ENCODE data around the gene COQ5. TPM values are rescaled to one million over a fixed set of nuclear protein-coding genes. Genes with fewer than 3 reads are reported as not detected.

COQ5 gene
- total and polyA plus RNA-seq, 2 of the 4 experiments (the other 2 are of a cell fraction): 21.6 to 25.1 TPM

GRCh38 chr12:120467439-120467838 is 61.5 kb downstream of the COQ5 start:
- Histone ChIP-seq H4K20me1 (ENCODE audit: insufficient read depth, low read length) (peaks cover 50% of the 10 kb centered on the region), H3K4me3 (ENCODE audit: insufficient read depth, low read depth, low read length) (no peak overlapping the region), H3K14ac (replicated peaks; ENCODE audit: low read depth, low read length) (no peak overlapping the region), H2AFZ (replicated peaks; ENCODE audit: low read length, poor library complexity) (no peak overlapping the region), H2BK15ac (ENCODE audit: low read depth, low read length) (no peak overlapping the region), H3K27me3 (ENCODE audit: control insufficient read depth, insufficient read depth, low read length) (no peaks in the 10 kb centered on the region), H3K79me1 (ENCODE audit: low read depth in 1 of 2, low read length in 2 of 2) (peaks cover 28 to 64% of the 10 kb centered on the region in 2 experiments), H3K9me1 (ENCODE audit: insufficient read depth, low read length) (no peaks in the 10 kb centered on the region), H2BK120ac (ENCODE audit: low read depth, low read length) (no peak overlapping the region), H3K4me1 (ENCODE audit: control insufficient read depth, insufficient read depth, low read length) (peaks cover 4% of the 10 kb centered on the region; the same call in 1 of the 2 replicates), H3K4ac (ENCODE audit: low read depth, low read length) (no peak overlapping the region), H3K9me3 (ENCODE audit: control insufficient read depth, insufficient read depth, low read length) (no peaks in the 10 kb centered on the region), H3K4me2 (ENCODE audit: low read depth, low read length) (no peak overlapping the region), H2AK9ac (replicated peaks; ENCODE audit: low read depth, low read length, poor library complexity) (no peak overlapping the region), H3K27ac (ENCODE audit: insufficient read depth, low read length) (no peak overlapping the region), H2BK20ac (ENCODE audit: low read depth, low read length) (no peak overlapping the region), H4K5ac (ENCODE audit: low read depth, low read length) (no peak overlapping the region), H3K36me3 (ENCODE audit: control insufficient read depth, insufficient read depth, low read length) (peaks cover 33% of the 10 kb centered on the region), H3K18ac (ENCODE audit: low read depth, low read length) (no peak overlapping the region), H4K91ac (ENCODE audit: insufficient read depth, low read depth, low read length) (no peak overlapping the region), H2AK5ac (ENCODE audit: low read depth, low read length) (no peak overlapping the region), H3K9ac (ENCODE audit: low read depth, low read length) (no peak overlapping the region), H2BK5ac (ENCODE audit: low read depth, low read length, poor library complexity, severe bottlenecking) (no peak overlapping the region), H3K23ac (ENCODE audit: low read depth, low read length) (no peak overlapping the region), H3K56ac (ENCODE audit: extremely low read depth, insufficient read depth, low read length) (no peak overlapping the region), H4K8ac (ENCODE audit: low read depth in 2 of 2, low read length in 2 of 2) (no peak overlapping the region)
- CTCF ChIA-PET: interaction anchor here (1.6 to 1.7 kb wide), 2 partner anchors 9 to 29 kb away, joined by 5 to 6 read pairs; no protein-coding TSS in a partner anchor
- 100% methylated on average over 1 of the region's 6 CpGs; no CpG with 5 or more reads in 1 of the 2 experiments for WGBS, 2 experiments (ENCODE audit: extremely low coverage in 2 of 2, insufficient read length in 1 of 2)
- POLR2A ChIA-PET (ENCODE audit: unreplicated experiment): no interaction called here
- in situ Hi-C loops (cut with MboI; ENCODE audit: low sequenced_read_pairs): no loop called here
- BruUV-seq (replicated peaks): TSS peak; percentile 26
- no peak for TF ChIP-seq CEBPB (IDR thresholded peaks at IDR 0.05; ENCODE audit: low read depth, low read length)
- TF ChIP-seq BHLHE40 (IDR thresholded peaks at IDR 0.05; ENCODE audit: low read depth, low read length): no peak
- no peak for TF ChIP-seq POLR2A (IDR thresholded peaks at IDR 0.05; ENCODE audit: low read depth, low read length)
- TF ChIP-seq CTCF (conservative IDR thresholded peaks at IDR 0.05; ENCODE audit: low read depth, low read length): no peak
- TF ChIP-seq MAZ (IDR thresholded peaks at IDR 0.05; ENCODE audit: borderline replicate concordance, low read depth, low read length): no peak
- TF ChIP-seq SMC3 (IDR thresholded peaks at IDR 0.05; ENCODE audit: low read depth, low read length): no peak
- TF ChIP-seq MAFK (IDR thresholded peaks at IDR 0.05; ENCODE audit: low read depth, low read length): no peak
- no peak for TF ChIP-seq MXI1 (IDR thresholded peaks at IDR 0.05; ENCODE audit: borderline replicate concordance, low read depth, low read length)
- TF ChIP-seq NFE2L2 (IDR thresholded peaks at IDR 0.05; ENCODE audit: low read depth, low read length): no peak
- TF ChIP-seq RAD21 (IDR thresholded peaks at IDR 0.05; ENCODE audit: low read length): no peak
- TF ChIP-seq RFX5 (IDR thresholded peaks at IDR 0.05; ENCODE audit: low read depth, low read length): no peak
- TF ChIP-seq USF2 (IDR thresholded peaks at IDR 0.05; ENCODE audit: low read depth, low read length): no peak
- no peak for TF ChIP-seq ELK1 (IDR thresholded peaks at IDR 0.05; ENCODE audit: borderline replicate concordance, low read depth, low read length)
- no peak for TF ChIP-seq RCOR1 (IDR thresholded peaks at IDR 0.05; ENCODE audit: insufficient replicate concordance, low read length)
- no peak for TF ChIP-seq CHD1 (IDR thresholded peaks at IDR 0.05; ENCODE audit: low read depth, low read length)
- TF ChIP-seq FOS (IDR thresholded peaks at IDR 0.05; ENCODE audit: low read depth, low read length): no peak
- intact Hi-C loops (cut with micrococcal nuclease): no loop called here
- dilution Hi-C loops (cut with HindIII; ENCODE audit: low sequenced_read_pairs, unreplicated experiment): no loop called here
- DNase-seq (no peak), ATAC-seq (ENCODE audit: low read depth) (no peak)
